PC-9 (cell line): ENCODE measurements around the gene FBXO10.

Experiments used
- EZH2 ChIP-seq: fragments of 200-600 bp; sonication (generic); IDR thresholded peaks from 2 replicates; pipeline ENCODE4 v1.8.0; 2017; ENCODE audit warnings: antibody characterized with exemption, low read depth
- TF ChIP-seq, protein P1 (sequence below): fragments of 200-600 bp; sonication (generic); conservative IDR thresholded peaks from 2 replicates; pipeline ENCODE4 v1.6.1; 2017; ENCODE audit warnings: mixed run types, antibody characterized with exemption, mild to moderate bottlenecking, moderate library complexity

DNA sequence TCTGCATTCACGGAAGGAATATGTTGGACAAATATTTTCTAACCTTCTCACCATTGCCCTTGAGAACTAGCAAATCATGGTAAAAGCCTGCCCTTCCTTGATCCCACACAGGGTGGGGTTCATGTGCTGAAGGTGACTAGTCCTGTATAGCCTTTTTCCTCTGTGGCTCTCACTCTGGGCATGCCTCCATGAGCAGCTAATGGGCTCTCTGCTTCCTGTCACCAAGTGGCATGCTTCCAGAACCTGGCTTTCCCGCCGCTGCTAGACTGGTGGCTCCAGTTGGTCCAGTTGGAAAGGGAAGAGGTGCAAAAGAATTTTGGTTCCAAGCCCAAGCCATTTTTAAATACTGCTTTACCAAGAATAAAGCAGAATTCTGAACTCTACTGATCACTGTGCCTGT, 35.5 kb downstream of the FBXO10 start:
- TF ChIP-seq, protein P1, sequence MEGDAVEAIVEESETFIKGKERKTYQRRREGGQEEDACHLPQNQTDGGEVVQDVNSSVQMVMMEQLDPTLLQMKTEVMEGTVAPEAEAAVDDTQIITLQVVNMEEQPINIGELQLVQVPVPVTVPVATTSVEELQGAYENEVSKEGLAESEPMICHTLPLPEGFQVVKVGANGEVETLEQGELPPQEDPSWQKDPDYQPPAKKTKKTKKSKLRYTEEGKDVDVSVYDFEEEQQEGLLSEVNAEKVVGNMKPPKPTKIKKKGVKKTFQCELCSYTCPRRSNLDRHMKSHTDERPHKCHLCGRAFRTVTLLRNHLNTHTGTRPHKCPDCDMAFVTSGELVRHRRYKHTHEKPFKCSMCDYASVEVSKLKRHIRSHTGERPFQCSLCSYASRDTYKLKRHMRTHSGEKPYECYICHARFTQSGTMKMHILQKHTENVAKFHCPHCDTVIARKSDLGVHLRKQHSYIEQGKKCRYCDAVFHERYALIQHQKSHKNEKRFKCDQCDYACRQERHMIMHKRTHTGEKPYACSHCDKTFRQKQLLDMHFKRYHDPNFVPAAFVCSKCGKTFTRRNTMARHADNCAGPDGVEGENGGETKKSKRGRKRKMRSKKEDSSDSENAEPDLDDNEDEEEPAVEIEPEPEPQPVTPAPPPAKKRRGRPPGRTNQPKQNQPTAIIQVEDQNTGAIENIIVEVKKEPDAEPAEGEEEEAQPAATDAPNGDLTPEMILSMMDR, result no peak
- no peak for TF ChIP-seq EZH2
